Heart left ventricle (tissue), 16 donors: Measurements from ENCODE around the gene ALPI. TPM values are rescaled to one million over a fixed set of nuclear protein-coding genes. Genes with fewer than 3 reads are reported as not detected.

Source experiments
- ATAC-seq, 4 donors: fragments of 200-7000 bp; cut with Tn5 transposase; one replicate each; pipeline ENCODE4 v1.9.1; 2020 to 2022; ENCODE audit warnings: moderate library complexity in 4 of 4, mild to moderate bottlenecking in 3 of 4, moderate number of reproducible peaks in 1 of 4
- DNase-seq, 5 donors: peaks; one replicate each; pipeline ENCODE4 v3.0.0-alpha.2; 2020
- H3K27ac ChIP-seq, 12 donors: fragments of 200-600 bp; sonication (generic) in 4 of 12; one replicate each; pipeline versions ENCODE4 v1.5.0 to v1.8.0; 2016 to 2022; ENCODE audit warnings: mild to moderate bottlenecking in 2 of 12
- H3K27me3 ChIP-seq, 9 donors: fragments of 200-600 bp; sonication (generic) in 2 of 9; one replicate each; pipeline versions ENCODE4 v1.5.1 to v1.8.0; 2016 to 2022; ENCODE audit warnings: mild to moderate bottlenecking in 3 of 9
- H3K36me3 ChIP-seq, 9 donors: fragments of 200-600 bp; sonication (generic) in 2 of 9; one replicate each; pipeline versions ENCODE4 v1.5.0 to v1.8.0; 2018 to 2022; ENCODE audit warnings: mild to moderate bottlenecking in 2 of 9
- H3K4me1 ChIP-seq, 12 donors: fragments of 200-600 bp; sonication (generic) in 4 of 12; one replicate each; pipeline versions ENCODE4 v1.5.0 to v1.8.0; 2016 to 2022; ENCODE audit warnings: mild to moderate bottlenecking in 3 of 12
- H3K4me3 ChIP-seq, 12 donors: fragments of 200-600 bp; sonication (generic) in 4 of 12; one replicate each; pipeline versions ENCODE4 v1.5.0 to v1.8.0; 2017 to 2022; ENCODE audit warnings: mild to moderate bottlenecking in 9 of 12, moderate library complexity in 4 of 12
- H3K9me3 ChIP-seq, 12 donors: fragments of 200-600 bp; sonication (generic) in 4 of 12; one replicate each; pipeline versions ENCODE4 v1.5.0 to v1.8.0; 2016 to 2022; ENCODE audit warnings: mild to moderate bottlenecking in 1 of 12
- CTCF ChIP-seq, 12 donors: fragments of 200-600 bp; sonication (generic) in 4 of 12; IDR thresholded peaks; one replicate each; pipeline versions ENCODE4 v1.5.0 to v1.8.0; 2018 to 2022; ENCODE audit warnings: antibody characterized with exemption in 12 of 12, mild to moderate bottlenecking in 5 of 12
- POLR2A ChIP-seq, 2 donors: fragments of 450-650 bp; IDR thresholded peaks; one replicate each; pipeline ENCODE4 v1.6.1; 2017; ENCODE audit warnings: antibody characterized with exemption in 2 of 2, mild to moderate bottlenecking in 2 of 2, moderate library complexity in 2 of 2
- WGBS, 4 donors: extraction: QIAGEN DNeasy Blood & Tissue Kit in 2 of 4; methylation state at CpG; one replicate each; pipeline versions ENCODE4 v1.1.5 to v1.1.7; 2013 to 2018; 5-methylcytosine and 5-hydroxymethylcytosine counted together
- intact Hi-C, 10 donors: fragments of 100-400 bp; cut with DNase I; formaldehyde crosslinking; loops; one replicate each; pipeline versions ENCODE4 v1.11.1 to v1.14.2; 2022
- polyA plus RNA-seq, 2 donors: library from polyadenylated mRNA; stranded (reverse); fragments of 200-250 nt; gene quantifications; one replicate each; pipeline ENCODE4 v1.2.3, GENCODE V29; 2013
- total RNA-seq, 9 donors: library from RNA; depleted of rRNA in 2 of 9; stranded (reverse); fragments of >200 nt in 2 of 9; fragmentation: NEBNext Ultra II Directional in 3 of 9; extraction: Animal tissue kit (Norgen Biotek cat#: 25700) in 3 of 9; gene quantifications; one replicate each; pipeline versions ENCODE4 v1.1.0 to v1.2.4, GENCODE V29; 2016 to 2023
- donor health status: ischemic (EF 13 %, LVEDD 7.1; RV severe dilation, severe dysfunction).
- donor health status: healthy with polysubstance abuse.
- donor health status: DM: no; HTN: yes; CAD: no.
- donor health status: DM: no; HTN: no; CAD: no.
- donor health status: ischemic (EF 25% LVEDD 6.9; RV normal size, moderate dysfunction).
- donor health status: ischemic (EF 25% LVEDD 5.7; RV mildly dilated, moderate dysfunction).
- donor health status: healthy.
- donor health status: DM: yes; HTN: yes; CAD: no.
- donor health status: ischemic (EF 35%, LVEDD 5.7; RV mildly dilated, moderate dysfunction).
- donor health status: nonischemic (EF 11% LVEDD 7.7; RV severe dilation, severe dysfunction).
- donor health status: DM: yes; HTN: yes; CAD: no.
- donor health status: PGD.
- donor health status: ischemic (EF 29% LVEDD 5.4; RV normal size, mild dysfunction).
- donor health status: nonischemic (EF 23%, LVEDD 6.1; RV moderate dilation, normal function).

ALPI gene
- total and polyA plus RNA-seq, 11 donors, result not detected

GRCh38 chr2:232481322-232482140, 25.6 kb downstream of the ALPI start:
- TF ChIP-seq POLR2A (IDR thresholded peaks at IDR 0.05), result no peak
- TF ChIP-seq CTCF (IDR thresholded peaks at IDR 0.05), result no peak
- Histone ChIP-seq H3K4me1 (peaks cover 0 to 17% (median 0%) of the 10 kb centered on the region in 12 donors), H3K27me3 (peaks cover 17 to 75% (median 29%) of the 10 kb centered on the region in 9 donors), H3K27ac (no peak overlapping the region), H3K36me3 (no peaks in the 10 kb centered on the region), H3K4me3 (no peak overlapping the region), H3K9me3 (no peaks in the 10 kb centered on the region)
- no peak for ATAC-seq
- WGBS, 4 donors, result 88 to 92% (median 90%) methylated on average over 25 to 29 of the region's 29 CpGs
- intact Hi-C loops, result no loop called here
- DNase-seq, result peak in 1 of 5 donors; percentile 18

- no peak for TF ChIP-seq CTCF (IDR thresholded peaks at IDR 0.05)
- TF ChIP-seq POLR2A (IDR thresholded peaks at IDR 0.05), result no peak
- no peak for ATAC-seq
- Histone ChIP-seq H3K4me1 (peaks cover 0 to 27% (median 0%) of the 10 kb centered on the region in 12 donors), H3K9me3 (no peaks in the 10 kb centered on the region), H3K36me3 (no peaks in the 10 kb centered on the region), H3K4me3 (no peak overlapping the region), H3K27ac (no peak overlapping the region), H3K27me3 (peaks cover 25 to 84% (median 39%) of the 10 kb centered on the region in 9 donors)
- DNase-seq, result peak in 1 of 5 donors; percentile 16
- intact Hi-C loops, result no loop called here
- 89 to 92% (median 90%) methylated on average over 23 to 31 of the region's 31 CpGs for WGBS, 4 donors
Measured at GRCh38 chr2:232482301-232483238, 26.6 kb downstream of the ALPI start.

- ATAC-seq (no peak), DNase-seq (peak in 1 of 5 donors; percentile 7)
- Histone ChIP-seq H3K27ac (no peak overlapping the region), H3K27me3 (peaks cover 25 to 91% (median 45%) of the 10 kb centered on the region in 9 donors), H3K4me3 (no peak overlapping the region), H3K36me3 (no peaks in the 10 kb centered on the region), H3K9me3 (no peaks in the 10 kb centered on the region), H3K4me1 (peaks cover 0 to 31% (median 0%) of the 10 kb centered on the region in 12 donors)
- 89 to 97% (median 93%) methylated on average over 7 to 10 of the region's 10 CpGs for WGBS, 4 donors
- TF ChIP-seq CTCF (IDR thresholded peaks at IDR 0.05), result no peak
- no peak for TF ChIP-seq POLR2A (IDR thresholded peaks at IDR 0.05)
- intact Hi-C loops, result no loop called here
Measured at GRCh38 chr2:232483311-232483922, 27.5 kb downstream of the ALPI start.
